ENCODE results near the gene SMIM5.

Gene SMIM5

DNA sequence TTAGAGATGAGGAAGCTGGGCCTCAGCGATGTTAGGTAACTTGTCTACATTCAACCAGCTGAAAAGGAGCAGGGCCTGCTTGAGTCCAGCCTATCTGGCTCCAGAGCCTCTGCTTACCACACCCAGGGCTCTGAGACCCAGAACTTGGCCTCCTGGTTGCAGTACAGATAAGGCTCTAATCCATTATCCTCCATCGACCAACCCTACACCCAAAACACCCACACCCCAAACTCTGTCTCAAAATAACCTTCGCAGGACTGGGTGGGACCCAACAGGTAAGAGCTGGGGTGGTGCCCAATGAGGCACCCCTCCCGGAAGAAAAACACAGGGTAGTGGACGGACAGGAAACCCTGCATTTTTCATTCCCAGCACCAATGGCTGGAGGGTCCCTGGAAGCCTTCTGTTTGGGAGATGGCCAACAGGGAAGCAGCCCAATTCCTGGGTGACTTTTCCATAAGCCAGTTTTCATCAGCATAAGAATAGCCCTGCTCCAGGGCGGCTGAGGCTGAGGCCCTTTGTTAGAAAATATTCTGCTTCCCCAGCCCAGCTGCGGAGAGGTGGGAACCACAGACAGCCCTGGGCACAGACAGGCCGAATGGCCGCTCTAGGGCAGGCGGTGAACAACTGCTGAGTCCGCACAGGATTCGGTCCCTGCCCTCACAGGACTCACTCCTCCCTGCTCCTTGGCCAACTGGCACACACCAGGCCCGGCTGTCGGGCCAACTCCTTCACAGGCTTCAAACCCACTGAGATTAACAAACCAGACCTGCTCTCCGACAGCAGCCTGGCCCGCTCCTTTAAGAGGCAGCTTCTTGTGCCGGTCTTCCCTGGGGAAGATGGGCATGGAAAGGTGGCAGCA, 9.8 kb downstream of the SMIM5 start:
- no peak for DNase-seq (ENCODE audit: low spot score)
- no peak for TF ChIP-seq CTCF (IDR thresholded peaks at IDR 0.05; ENCODE audit: extremely low read depth, missing control alignments)

GRCh38 chr17:75643643-75644017, 10.4 kb downstream of the SMIM5 start:
- no peak for TF ChIP-seq CTCF (IDR thresholded peaks at IDR 0.05; ENCODE audit: extremely low read depth, missing control alignments)
- no peak for DNase-seq (ENCODE audit: low spot score)

GRCh38 chr17:75645501-75645888, 12.3 kb downstream of the SMIM5 start:
- TF ChIP-seq CTCF (IDR thresholded peaks at IDR 0.05; ENCODE audit: extremely low read depth, missing control alignments) = no peak
- no peak for DNase-seq (ENCODE audit: low spot score)

GRCh38 chr17:75645889-75646637, 12.8 kb downstream of the SMIM5 start:
- peak; percentile 83 for DNase-seq (ENCODE audit: low spot score)
- TF ChIP-seq CTCF (IDR thresholded peaks at IDR 0.05; ENCODE audit: extremely low read depth, missing control alignments) = no peak

GRCh38 chr17:75646638-75646992, 13.4 kb downstream of the SMIM5 start:
- no peak for TF ChIP-seq CTCF (IDR thresholded peaks at IDR 0.05; ENCODE audit: extremely low read depth, missing control alignments)
- DNase-seq (ENCODE audit: low spot score) = no peak

DNA sequence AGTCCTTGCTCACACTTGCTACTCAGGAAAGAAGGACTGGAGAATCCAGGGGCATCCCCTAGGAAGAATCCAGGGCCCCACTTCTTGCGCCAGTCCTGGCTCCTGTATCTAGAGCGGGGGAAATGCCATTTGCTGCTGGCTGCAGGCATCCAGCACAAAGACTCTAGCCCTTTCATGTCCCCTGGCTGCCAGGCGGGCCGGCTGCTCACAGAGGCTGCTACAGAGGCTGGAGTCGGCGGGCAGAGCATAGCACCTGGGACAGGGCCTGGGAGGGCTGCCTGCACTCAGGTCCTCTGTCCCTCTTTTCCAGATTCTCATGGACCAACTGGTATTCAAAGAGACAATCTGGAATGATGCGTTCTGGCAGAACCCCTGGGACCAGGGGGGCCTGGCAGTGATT, 13.8 kb downstream of the SMIM5 start:
- DNase-seq (ENCODE audit: low spot score) = no peak

More for the DNA sequence above, 13.8 kb downstream of the SMIM5 start:
- no peak for TF ChIP-seq CTCF (IDR thresholded peaks at IDR 0.05; ENCODE audit: extremely low read depth, missing control alignments)
